Mucosa of descending colon (tissue), 3 donors: ENCODE results near the gene CMC4. TPM values are rescaled to one million over a fixed set of nuclear protein-coding genes. Genes with fewer than 3 reads are reported as not detected.
A peak's percentile ranks its signal among the peaks of the same experiment; 100 is the strongest.

ENCODE experiments used
- ATAC-seq: fragments of 200-7000 bp; cut with Tn5 transposase; one replicate; pipeline ENCODE4 v1.9.1; 2020; ENCODE audit warnings: mild to moderate bottlenecking, moderate library complexity
- DNase-seq, 3 donors: peaks; one replicate each; pipeline ENCODE4 v3.0.0-alpha.2; 2020
- H3K36me3 ChIP-seq: fragments of 200-600 bp; one replicate; pipeline ENCODE4 v1.8.0; 2021; ENCODE audit warnings: low read depth, mild to moderate bottlenecking
- H3K4me1 ChIP-seq: fragments of 200-600 bp; one replicate; pipeline ENCODE4 v1.8.0; 2021; ENCODE audit warnings: low read depth, mild to moderate bottlenecking
- H3K4me3 ChIP-seq: fragments of 200-600 bp; one replicate; pipeline ENCODE4 v1.8.0; 2021; ENCODE audit warnings: mild to moderate bottlenecking
- H3K9me3 ChIP-seq: fragments of 200-600 bp; one replicate; pipeline ENCODE4 v1.8.0; 2021; ENCODE audit warnings: mild to moderate bottlenecking
- CTCF ChIP-seq: fragments of 200-600 bp; IDR thresholded peaks from one replicate; pipeline ENCODE4 v1.8.0; 2022; ENCODE audit warnings: antibody characterized with exemption, mild to moderate bottlenecking
- intact Hi-C, 2 donors: fragments of 100-400 bp; cut with DNase I in 1 of 2; cut with micrococcal nuclease in 1 of 2; formaldehyde crosslinking; loops; one replicate each; pipeline versions ENCODE4 v1.11.0 to v1.11.1; 2022; cut with DNase I, micrococcal nuclease
- total RNA-seq, 3 donors: library from RNA; stranded (reverse); fragmentation: NEBNext Ultra II Directional in 2 of 3; extraction: Animal tissue kit (Norgen Biotek cat#: 25700) in 2 of 3; gene quantifications; one replicate each; pipeline versions ENCODE4 v1.2.1 to v1.2.4, GENCODE V29; 2021 to 2023
- donor health status: DM: no; HTN: no; CAD: no; lungs with moderate emphysema.
- donor health status: DM: no; HTN: no; CAD: no.
- donor health status: DM: no; HTN: yes; CAD: no.

Gene CMC4
- total RNA-seq, 3 donors from 2014 or later, result 1.9 to 5.2 (median 4.8) TPM

- TF ChIP-seq CTCF, result no peak
- intact Hi-C loops, result no loop called here
These were observed 39.3 kb downstream of the CMC4 start for GRCh38 chrX:155031657-155032056.

GRCh38 chrX:155028877-155029291, 42.1 kb downstream of the CMC4 start:
- TF ChIP-seq CTCF, result no peak
- intact Hi-C loops, result no loop called here
- Histone ChIP-seq H3K4me3 (no peak overlapping the region), H3K36me3 (no peaks in the 10 kb centered on the region), H3K4me1 (no peaks in the 10 kb centered on the region), H3K9me3 (no peaks in the 10 kb centered on the region)
- DNase-seq (peak in 1 of 3 donors; percentile 4), ATAC-seq (no peak)

More at GRCh38 chrX:155031657-155032056, 39.3 kb downstream of the CMC4 start:
- Histone ChIP-seq H3K4me1 (no peaks in the 10 kb centered on the region), H3K4me3 (no peak overlapping the region), H3K9me3 (no peaks in the 10 kb centered on the region), H3K36me3 (no peaks in the 10 kb centered on the region)
- no peak for DNase-seq
- ATAC-seq, result no peak

- no peak for ATAC-seq
- intact Hi-C loops, result no loop called here
These were observed 42.8 kb downstream of the CMC4 start for GRCh38 chrX:155028129-155028528.

GRCh38 chrX:155027509-155028066, 43.3 kb downstream of the CMC4 start:
- peak in 1 of 3 donors; percentile 33 for DNase-seq

More at GRCh38 chrX:155028129-155028528, 42.8 kb downstream of the CMC4 start:
- Histone ChIP-seq H3K4me3 (no peak overlapping the region), H3K9me3 (no peaks in the 10 kb centered on the region), H3K36me3 (no peaks in the 10 kb centered on the region), H3K4me1 (no peaks in the 10 kb centered on the region)
- no peak for TF ChIP-seq CTCF
- no peak for DNase-seq

GRCh38 chrX:155026727-155027508, 44.0 kb downstream of the CMC4 start, which contains the start of gene FUNDC2:
TSS of gene FUNDC2 (plus strand) at chrX:155026844. CDS start at chrX:155026939, 95 bp downstream.
- Histone ChIP-seq H3K36me3 (no peaks in the 10 kb centered on the region), H3K4me3 (peak within 1 kb of the TSS; percentile 28), H3K4me1 (no peaks in the 10 kb centered on the region), H3K9me3 (no peaks in the 10 kb centered on the region)
- peak; percentile 90 to 97 (median 95) for DNase-seq
- TF ChIP-seq CTCF, result no peak
- intact Hi-C loops, result no loop called here
- peak; percentile 92 for ATAC-seq

More at GRCh38 chrX:155027509-155028066, 43.3 kb downstream of the CMC4 start:
- ATAC-seq, result no peak
- no peaks in the 10 kb centered on the region for H3K36me3 ChIP-seq
- no peaks in the 10 kb centered on the region for H3K4me1 ChIP-seq
- intact Hi-C loops, result no loop called here
- H3K4me3 ChIP-seq, result peak overlapping the region; percentile 28
- TF ChIP-seq CTCF, result no peak
- no peaks in the 10 kb centered on the region for H3K9me3 ChIP-seq
